T-helper 1 cell treated with Interleukin-12 subunit alpha and Interleukin-12 subunit beta and Interleukin-4 antibody, amounts not matched to agents 30 ng/mL and 1 ng/mL, for 36 hours (primary cell): ENCODE measurements around the gene SPIRE1. TPM values are rescaled to one million over a fixed set of nuclear protein-coding genes. Genes with fewer than 3 reads are reported as not detected.
"Not testable (repeated sequence)": the region's sequence is repeated elsewhere in the genome, so short reads cannot be mapped to it uniquely, and the experiment has no call there.

Experiments
- intact Hi-C: fragments of 100-400 bp; cut with micrococcal nuclease; formaldehyde crosslinking; loops from one replicate; pipeline ENCODE4 v1.15.1; 2024
- total RNA-seq: library from RNA; stranded (reverse); gene quantifications from 2 replicates; pipeline ENCODE4 v1.2.3, GENCODE V29; 2022

Gene SPIRE1
- total RNA-seq, 1 donor from 2014 or later, result 4.7 TPM

DNA sequence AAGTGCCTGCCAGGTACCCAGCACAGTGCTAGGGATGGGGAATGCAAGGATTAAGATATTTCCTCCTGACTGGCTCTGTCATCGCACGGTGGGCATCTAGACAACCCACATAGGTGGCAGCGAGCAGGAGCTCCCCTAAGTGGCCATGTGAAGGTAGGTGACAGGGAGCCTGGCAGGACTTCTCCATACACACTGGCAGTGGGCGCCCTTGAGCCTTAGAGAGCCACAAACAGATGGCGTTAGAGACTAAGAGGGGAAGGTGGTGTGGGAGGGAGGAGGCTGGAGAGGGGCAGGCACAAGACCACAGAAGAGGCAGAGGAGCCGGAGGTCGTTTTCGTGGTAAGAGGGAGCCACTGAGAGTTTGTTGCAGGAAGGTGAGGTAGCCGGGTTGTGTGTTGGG, 235.0 kb downstream of the SPIRE1 start:
- intact Hi-C loops, result no loop called here

DNA sequence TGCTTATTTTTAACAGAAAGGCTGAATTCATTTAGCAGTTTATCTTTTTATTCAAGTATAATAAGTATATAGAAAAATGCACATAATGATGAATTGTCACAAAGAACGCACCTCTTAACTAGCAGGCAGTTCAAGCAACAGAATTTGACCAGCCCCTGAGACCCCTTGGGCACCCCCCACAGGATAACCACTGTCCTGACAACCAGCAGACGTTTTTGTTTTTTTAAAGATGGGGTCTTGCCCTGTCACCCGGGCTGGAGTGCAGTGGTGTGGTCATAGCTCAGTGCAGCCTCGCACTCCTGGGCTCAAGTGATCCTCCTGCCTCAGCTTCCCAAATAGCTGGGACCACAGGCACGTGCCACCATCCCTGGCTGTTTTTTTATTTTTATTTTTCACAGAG, 236.2 kb downstream of the SPIRE1 start:
- intact Hi-C loops, result no loop called here

DNA sequence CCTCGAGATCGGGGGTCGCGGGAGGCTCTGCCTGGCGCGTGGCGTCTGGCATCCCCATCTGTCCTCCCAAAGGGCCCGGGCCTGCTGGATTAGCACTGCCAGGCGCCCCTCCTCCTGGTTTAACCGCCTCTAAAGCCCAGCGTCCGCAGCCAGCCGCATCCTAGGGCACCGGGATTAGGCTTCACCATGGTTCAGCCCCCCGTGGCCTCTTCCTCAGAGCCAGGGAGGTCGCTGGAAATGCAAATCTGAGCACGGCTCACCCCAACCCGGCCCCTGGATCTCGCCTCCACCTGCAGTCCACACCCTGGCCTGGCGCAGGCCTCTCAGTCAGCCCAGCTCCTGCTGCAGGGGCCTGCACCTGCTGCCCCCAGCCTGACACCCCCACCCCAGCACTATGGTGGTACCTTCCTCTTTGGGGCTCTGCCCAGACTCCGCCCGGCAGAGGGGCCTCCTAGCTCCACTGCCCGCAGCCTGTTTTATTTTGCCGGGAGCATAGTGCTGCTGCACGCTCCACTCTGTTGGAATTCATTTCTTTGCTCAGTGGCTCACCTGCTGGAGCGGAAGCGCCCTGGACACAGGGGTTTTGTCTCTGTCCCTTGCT, 237.0 kb downstream of the SPIRE1 start:
- intact Hi-C loops, result loop anchor here (1.0 kb wide), 1 partner anchor 44 kb away; the partner anchor contains the start of gene AFG3L2

DNA sequence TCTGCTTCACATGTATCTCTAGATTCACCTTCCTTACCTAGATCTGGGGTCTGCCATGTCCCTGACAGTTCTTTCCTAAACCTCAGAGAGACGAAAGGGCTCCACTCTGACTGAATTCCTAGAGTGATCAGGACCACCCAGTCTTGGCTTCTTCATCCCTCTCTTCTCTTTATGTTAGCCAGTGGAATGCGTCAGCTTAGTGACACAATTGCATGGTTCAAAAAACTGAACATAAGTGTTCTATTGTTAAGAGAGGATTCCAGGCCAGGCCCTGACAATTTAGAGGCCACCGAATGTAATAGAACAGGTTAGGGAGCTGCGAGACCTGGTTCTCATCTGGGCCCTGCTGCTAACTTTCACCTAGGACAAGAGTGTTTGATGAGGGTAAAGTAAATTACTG, 240.2 kb downstream of the SPIRE1 start:
- intact Hi-C loops, result no loop called here

DNA sequence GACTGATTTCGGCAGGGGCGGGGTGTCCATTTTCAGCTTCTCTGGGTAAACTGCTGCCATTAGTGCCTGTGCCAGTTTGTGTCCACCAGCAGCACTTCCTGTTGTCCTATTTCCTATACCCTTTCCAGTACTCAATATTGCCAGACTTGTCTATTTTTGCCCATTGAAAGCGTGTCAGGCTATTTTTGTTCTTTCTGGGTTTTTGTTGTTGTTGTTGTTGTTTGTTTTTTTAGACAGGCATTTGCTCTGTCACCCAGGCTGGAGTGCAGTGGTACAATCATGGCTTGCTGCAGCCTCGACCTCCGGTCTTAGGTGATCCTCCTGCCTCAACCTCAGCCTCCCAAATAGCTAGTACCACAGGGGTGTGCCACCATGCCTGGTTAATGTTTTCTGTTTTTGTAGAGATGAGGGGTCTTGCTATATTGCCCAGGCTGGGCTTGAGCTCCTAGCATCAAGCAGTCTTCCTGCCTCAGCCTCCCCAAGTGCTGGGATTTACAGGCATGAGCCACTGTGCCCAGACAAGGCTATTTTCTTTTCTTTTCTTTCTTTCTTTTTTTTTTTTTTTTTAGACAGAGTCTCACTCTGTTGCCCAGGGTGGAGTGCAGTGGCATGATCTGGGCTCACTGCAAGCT, 241.7 kb downstream of the SPIRE1 start:
- intact Hi-C loops, result no loop called here

DNA sequence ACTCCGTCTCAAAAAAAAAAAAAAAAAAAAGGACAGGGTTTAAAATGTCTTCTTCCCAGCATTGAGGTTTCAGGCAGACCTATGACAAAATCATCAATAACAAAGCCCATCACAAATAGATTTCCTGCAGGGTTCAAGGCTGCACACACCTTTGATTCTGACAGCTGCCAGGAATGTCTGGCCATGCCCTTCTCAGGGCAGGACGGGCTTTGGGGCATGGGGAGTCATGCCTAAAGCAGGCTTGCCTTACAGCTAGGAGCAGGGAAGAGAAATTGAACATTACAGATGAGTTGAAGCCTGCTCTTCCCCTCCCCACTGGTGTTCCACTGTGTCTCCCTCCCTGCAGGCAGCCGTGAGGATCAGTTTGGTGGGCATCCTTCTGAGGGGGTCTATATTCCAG, 246.5 kb downstream of the SPIRE1 start:
- intact Hi-C loops, result no loop called here

DNA sequence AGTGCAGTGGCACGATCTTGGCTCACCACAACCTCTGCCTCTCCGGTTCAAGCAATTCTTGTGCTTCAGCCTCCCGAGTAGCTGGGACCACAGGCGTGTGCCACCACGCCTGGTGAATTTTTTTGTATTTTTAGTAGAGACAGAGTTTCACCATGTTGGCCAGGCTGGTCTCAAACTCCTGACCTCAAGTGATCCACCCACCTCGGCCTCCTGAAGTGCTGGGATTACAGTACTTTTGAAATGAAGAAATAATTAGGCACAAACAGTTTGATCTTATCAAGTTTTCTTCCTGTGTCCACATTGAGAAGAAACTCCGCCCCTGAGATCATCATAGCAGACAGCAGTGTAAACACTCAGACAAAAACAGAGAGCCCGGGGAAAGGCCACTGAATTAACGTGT, 247.2 kb downstream of the SPIRE1 start:
- intact Hi-C loops, result not testable (repeated sequence)

DNA sequence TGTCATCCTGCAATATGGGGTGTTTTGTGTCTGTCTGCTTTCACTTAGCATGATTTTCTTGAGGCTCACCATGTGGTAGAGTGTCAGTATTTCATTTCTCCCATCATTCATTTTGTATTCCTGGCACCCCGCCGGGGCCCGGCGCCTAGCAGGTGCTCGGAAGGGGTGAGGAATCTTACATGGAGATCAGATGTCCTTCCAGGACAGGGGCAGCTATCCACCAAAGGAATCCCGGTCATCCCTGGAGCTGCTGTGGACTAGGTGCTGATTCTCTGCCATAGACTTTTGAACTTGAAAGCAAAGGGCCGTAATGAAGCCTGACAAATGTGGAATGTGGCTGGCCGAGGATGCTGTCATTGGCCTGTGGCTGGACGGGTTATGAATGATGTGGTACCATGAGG, 247.8 kb downstream of the SPIRE1 start:
- intact Hi-C loops, result no loop called here

DNA sequence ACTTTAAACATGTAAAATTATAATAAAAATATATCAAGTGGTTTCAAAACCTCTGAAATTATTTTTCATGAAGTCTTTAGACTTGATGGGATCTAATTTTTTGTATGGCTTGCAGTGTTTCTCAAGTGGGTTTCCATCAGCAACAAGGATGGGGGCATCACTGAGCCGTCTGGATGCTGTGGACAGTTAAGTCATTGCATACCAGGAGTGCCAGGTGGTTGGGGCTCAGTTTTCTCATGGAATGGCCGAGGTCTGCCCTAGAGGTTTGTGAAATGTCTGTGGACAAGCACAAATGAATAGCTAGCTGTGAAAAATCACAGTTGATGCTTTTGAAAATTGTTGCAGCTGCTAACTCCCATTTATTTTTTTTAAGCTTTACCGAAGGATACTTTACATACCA, 248.4 kb downstream of the SPIRE1 start:
- intact Hi-C loops, result no loop called here

DNA sequence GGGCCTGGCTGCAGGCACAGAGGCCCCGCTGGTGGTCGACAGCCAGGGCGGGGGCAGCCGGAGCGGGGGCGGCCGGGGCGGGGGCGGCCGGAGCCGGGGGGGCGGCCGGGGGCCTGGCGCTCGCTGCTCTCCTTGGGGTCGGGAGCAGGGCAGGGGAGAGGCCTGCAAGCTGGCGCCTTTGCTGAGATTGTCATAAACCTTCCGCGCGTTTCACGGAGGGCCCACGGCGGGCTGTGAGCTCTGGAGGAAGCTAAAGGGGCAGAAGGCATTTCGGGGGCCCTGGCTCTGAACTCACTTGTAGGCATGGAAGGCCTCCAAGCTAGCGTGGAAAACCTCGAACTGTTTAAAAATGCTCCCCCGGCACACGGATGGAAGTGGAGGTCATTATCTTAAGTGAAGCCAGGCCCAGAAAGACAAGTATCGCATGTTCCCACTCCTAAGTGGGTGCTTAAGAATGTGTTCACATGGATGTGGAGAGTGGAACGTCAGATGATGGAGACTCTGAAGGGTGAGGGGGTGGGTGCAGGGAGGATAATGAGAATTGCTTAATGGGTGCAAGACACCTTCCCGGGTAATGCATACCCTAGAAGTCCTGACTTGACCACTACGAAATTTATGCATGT, 249.5 kb downstream of the SPIRE1 start:
- intact Hi-C loops, result loop anchor here (1.0 kb wide), 2 partner anchors 11 to 539 kb away; no protein-coding TSS in a partner anchor

DNA sequence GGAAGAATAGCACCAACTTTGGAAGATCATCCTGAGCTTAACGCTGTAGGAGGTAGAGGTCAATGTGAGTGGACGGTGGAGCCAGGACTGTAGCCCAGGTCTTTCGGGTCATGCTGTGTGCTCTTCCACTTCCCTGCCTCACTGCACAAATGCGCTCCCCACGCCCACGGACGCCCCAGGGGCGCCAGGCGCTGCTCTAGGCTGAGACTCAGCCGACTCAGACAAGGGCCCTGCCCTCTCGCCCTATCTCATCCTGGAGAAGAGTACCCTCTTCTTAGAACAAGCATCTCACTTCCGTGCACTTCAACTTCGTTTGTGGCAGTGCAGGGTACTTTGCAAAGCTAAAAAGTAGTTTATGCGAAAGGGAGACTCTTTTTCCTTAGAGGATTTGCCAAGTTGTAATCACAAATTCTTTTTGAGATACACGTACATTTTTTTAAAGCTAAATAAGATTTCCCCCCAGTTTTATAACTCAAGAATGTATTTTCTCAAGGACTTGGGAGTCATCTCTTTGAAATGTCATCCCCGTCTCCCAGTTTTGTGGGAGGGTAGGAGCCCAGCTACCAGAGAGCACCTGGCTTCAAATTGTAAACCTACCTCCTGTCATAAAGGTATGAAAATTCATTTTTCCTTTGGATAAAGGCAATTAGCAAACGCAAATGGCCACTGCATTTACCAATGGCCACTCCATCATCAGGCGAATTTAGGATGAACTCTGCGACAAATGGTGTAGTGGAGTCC, 251.4 kb downstream of the SPIRE1 start:
- intact Hi-C loops, result loop anchor here (1.0 to 2.0 kb wide), 3 partner anchors 29 to 296 kb away; partner anchors contain the start of genes AFG3L2, CEP76 and PSMG2

DNA sequence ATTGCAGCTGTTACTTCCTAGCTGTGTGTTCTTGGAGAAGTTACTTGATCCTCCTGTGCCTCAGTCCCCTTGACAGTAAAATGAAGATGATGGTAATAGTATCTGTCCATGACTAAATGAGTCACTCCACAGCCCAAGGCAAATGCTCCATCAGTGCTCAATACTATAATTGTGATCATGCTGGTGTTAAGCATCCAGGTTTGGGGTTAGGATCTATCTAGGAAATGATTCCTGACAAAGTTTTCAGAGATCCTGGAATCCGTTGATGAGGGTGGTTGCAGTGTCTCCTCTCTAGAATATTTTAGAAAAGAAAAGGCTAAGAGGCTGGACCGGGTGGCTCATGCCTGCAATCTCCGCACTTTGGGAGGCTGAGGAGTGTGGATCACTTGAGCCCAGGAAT, 252.8 kb downstream of the SPIRE1 start:
- intact Hi-C loops, result no loop called here

DNA sequence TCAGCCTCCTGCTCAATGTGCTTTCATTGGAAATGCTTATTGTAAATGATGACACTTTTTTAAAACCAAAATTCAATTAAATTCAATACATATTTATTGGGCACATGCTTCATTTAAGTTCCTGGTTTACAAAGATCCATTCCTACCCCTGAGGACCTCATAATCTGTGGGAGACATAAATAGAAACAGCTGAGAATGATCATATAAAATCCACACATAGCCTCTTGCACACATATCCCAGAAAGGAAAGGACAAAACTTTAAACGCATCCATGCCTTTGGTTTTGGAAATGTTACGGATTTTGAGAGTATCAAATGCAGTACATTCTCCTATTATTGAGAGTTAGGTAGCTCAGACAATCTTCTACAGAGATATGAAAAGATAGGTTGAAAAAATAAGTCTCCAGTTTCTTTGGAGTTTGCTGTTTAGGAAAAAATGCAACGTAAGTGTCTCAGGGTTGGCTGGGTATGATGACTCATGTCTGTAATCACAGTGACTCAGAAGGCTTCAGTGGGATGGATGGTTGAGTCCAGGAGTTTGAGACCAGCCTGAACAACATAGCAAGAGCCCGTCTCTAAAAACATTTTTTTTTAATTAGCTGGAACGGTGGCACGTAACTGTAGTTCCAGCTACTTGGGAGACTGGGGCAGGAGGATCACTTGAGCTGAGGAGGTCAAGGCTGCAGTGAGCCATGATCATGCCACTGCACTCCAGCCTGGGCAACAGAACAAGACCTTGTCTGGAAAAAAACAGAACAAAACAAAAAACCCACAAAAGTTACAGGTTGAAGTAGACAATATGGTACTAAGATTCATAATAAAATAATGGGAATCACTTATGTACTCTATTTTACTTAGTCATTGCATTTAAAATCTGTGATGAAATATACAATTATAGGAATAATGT, 254.1 kb downstream of the SPIRE1 start:
- intact Hi-C loops, result no loop called here

DNA sequence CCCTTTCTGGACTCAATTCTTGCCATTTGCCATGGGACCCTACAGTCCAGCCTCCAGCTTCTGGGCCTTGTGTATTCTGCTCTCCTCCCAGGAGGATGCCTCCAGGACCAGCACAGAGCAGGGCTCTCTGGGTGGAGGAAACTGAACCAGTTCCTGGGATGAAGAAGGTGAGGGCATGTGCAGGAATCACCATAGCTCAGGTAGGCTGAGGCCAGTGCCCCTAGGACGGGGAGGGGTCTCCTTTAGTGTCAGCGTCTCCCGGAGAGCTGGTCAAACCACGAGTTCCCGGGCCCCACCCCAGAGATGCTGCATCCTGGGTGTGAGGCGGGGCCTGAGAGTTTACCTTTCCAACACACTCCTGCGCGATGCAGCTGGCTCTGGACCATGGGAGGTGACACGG, 256.0 kb downstream of the SPIRE1 start:
- intact Hi-C loops, result no loop called here

DNA sequence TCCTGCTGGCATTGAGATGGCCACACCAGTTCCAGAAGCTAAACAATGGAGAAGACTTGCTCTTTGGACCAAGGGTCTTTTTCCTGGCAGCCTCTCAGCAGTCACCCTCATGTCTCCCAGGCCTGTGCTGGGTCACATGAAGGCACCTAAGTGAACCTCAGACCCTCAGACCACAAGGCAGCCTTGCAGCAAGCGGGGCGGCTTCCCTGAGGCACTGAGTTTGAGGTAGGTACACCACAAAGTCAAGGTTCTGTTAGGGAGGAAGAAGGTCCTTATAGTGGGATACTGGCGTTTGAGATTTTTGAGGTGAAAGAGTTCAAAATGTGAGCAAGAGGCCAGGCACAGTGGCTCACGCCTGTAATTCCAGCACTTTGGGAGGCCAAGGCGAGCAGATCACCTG, 258.7 kb downstream of the SPIRE1 start:
- intact Hi-C loops, result no loop called here

DNA sequence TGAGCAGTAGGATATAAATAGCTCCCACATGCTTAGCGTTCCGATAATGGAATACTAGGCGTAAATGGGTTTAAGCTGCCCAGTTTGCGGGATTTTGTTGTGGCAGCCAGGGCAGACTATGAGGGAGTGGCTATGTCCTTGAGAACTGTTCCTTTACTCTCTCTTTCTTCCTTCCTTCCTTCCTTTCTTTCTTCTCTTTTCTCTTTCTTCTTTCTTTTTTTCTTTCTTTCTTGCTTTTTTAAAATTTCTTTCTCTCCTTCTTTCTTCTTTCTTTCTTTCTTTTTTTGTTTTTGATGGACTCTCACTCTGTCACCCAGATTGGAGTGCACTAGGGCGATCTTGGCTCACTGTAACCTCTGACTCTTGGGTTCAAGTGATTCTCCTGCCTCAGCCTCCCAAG, 259.3 kb downstream of the SPIRE1 start:
- intact Hi-C loops, result no loop called here

DNA sequence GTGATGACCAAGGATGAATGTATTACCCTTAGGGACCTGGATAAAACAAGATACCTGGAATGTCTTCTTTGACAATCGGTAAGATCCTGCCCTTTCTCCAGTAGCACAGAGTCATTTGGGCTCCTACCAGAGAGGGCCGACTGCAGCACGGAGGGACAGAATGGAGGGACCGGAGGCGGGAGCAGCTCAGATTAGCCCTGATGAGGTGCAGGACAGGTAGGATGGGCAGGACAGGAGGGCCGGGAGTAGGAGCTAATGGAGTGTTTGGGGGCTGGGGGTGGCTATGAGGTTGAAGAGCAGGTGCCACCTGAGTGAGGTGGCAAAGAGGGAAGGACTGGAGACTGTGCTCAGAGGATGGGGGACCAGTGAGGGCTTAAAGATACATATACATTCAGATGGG, 260.1 kb downstream of the SPIRE1 start:
- intact Hi-C loops, result no loop called here

DNA sequence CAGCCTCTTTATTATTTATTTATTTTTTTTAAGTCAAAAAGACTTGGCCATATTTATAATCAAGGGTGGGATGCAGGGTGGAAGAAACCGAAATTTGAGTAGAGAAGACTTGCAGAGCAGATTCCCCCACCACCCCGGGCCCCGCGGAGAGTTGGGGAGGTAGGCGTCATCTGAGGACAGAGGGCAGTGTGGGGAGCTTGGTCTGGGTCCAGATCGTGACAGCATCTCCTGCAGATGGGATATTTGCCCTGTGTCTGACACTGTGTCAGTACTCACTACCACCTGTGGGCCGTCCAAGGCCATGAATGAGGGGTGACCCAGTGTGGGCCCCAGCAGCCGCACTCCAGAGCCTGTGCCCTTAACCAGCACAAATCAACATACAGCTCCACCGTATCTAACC, 260.7 kb downstream of the SPIRE1 start:
- intact Hi-C loops, result no loop called here
